ENCODE results near the gene TMEM101.
"Not testable (repeated sequence)": the region's sequence is repeated elsewhere in the genome, so short reads cannot be mapped to it uniquely, and the experiment has no call there.

TMEM101 gene

DNA sequence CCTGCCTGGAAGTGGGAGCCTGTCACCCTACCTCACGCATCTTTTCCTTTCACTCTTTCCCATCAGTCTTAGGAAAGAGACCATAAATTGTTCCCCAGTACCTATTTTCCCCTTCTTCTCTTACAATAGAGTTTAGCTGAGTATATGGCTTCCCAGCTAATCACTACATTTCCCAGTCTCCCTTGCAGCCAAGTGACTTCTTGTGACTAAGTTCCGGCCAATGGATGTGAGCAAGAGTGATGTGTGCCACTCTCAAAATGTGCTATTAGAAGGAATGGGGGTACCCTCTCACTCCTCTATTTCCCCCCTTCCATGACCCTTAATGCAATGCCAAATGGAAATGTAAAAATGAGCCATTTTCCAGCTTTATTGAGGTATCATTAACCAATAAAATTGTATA lies 52.8 kb downstream of the TMEM101 start:
- no peak for TF ChIP-seq POLR2A (IDR thresholded peaks at IDR 0.05; ENCODE audit: low read depth, low read length)
- no peak for DNase-seq (ENCODE audit: insufficient read length, low spot score)
- FAIRE-seq = no peak

DNA sequence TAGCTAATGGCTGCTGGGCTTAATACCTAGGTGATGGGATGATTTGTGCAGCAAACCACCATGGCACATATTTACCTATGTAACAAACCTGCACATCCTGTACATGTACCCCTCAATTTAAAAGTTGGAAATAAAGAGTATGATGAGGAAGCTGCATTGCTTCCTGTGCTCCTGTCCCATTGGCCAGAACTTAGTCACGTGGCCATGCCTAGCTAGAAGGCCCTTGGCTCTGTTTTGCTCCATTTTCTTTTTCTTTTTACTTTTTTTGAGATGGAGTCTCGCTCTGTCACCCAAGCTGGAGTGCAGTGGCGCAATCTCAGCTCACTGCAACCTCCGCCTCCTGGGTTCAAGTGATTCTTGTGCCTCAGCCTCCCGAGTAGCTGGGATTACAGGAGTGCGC lies 53.5 kb downstream of the TMEM101 start:
- not testable (repeated sequence) for FAIRE-seq; DNase-seq (ENCODE audit: insufficient read length, low spot score)
